Neural progenitor cell (in vitro differentiated cells): ENCODE data around the gene EEF1AKMT3. TPM values are rescaled to one million over a fixed set of nuclear protein-coding genes. Genes with fewer than 3 reads are reported as not detected.

Experiments used
- DNase-seq: peaks from one replicate; pipeline ENCODE4 v3.0.0-alpha.2; 2016; ENCODE audit warnings: low spot score
- H2AFZ ChIP-seq: fragments of 200-600 bp; sonication (generic); replicated peaks from 2 replicates; pipeline ENCODE4 v1.6.1; 2016; ENCODE audit warnings: antibody characterized with exemption
- H3F3A ChIP-seq: fragments of 200-600 bp; sonication (generic); 2 replicates; pipeline ENCODE4 v1.6.1; 2016; ENCODE audit warnings: antibody characterized with exemption, low read depth
- H3K27ac ChIP-seq: fragments of 200-600 bp; sonication (generic); 2 replicates; pipeline ENCODE4 v1.5.1; 2016; ENCODE audit warnings: mild to moderate bottlenecking
- H3K27me3 ChIP-seq: fragments of 200-600 bp; sonication (generic); 2 replicates; pipeline ENCODE4 v1.6.1; 2016; ENCODE audit warnings: mild to moderate bottlenecking, moderate library complexity
- H3K36me3 ChIP-seq: fragments of 200-600 bp; sonication (generic); 2 replicates; pipeline ENCODE4 v1.5.1; 2016
- H3K4me1 ChIP-seq: fragments of 200-600 bp; sonication (generic); 2 replicates; pipeline ENCODE4 v1.6.1; 2016; ENCODE audit warnings: mixed run types
- H3K4me2 ChIP-seq: fragments of 200-600 bp; sonication (generic); 2 replicates; pipeline ENCODE4 v1.6.1; 2016
- H3K4me3 ChIP-seq: fragments of 200-600 bp; sonication (generic); 2 replicates; pipeline ENCODE4 v1.5.1; 2016
- H3K79me2 ChIP-seq: fragments of 200-600 bp; sonication (generic); 2 replicates; pipeline ENCODE4 v1.6.1; 2016; ENCODE audit warnings: low read depth
- H3K9ac ChIP-seq: fragments of 200-600 bp; sonication (generic); 2 replicates; pipeline ENCODE4 v1.6.1; 2016
- H3K9me3 ChIP-seq: fragments of 200-600 bp; sonication (generic); 2 replicates; pipeline ENCODE4 v1.5.1; 2016; ENCODE audit warnings: low read depth
- H4K20me1 ChIP-seq: fragments of 200-600 bp; sonication (generic); 2 replicates; pipeline ENCODE4 v1.6.1; 2016; ENCODE audit warnings: low read depth
- H3K27ac Mint-ChIP-seq: 3 replicates; pipeline ENCODE4 v1.8.0; 2021; ENCODE audit warnings: mixed read lengths
- H3K27me3 Mint-ChIP-seq: 2 replicates; pipeline ENCODE4 v1.8.0; 2022; ENCODE audit warnings: low read depth, mild to moderate bottlenecking, inconsistent platforms, moderate library complexity, mixed read lengths; ENCODE audit not compliant: insufficient read depth
- H3K36me3 Mint-ChIP-seq: 3 replicates; pipeline ENCODE4 v1.8.0; 2021; ENCODE audit warnings: mixed read lengths
- H3K4me1 Mint-ChIP-seq: 3 replicates; pipeline ENCODE4 v1.8.0; 2021; ENCODE audit warnings: mixed read lengths
- H3K4me3 Mint-ChIP-seq: 3 replicates; pipeline ENCODE4 v1.8.0; 2021; ENCODE audit warnings: mild to moderate bottlenecking, moderate library complexity, mixed read lengths
- H3K9me3 Mint-ChIP-seq: 3 replicates; pipeline ENCODE4 v1.8.0; 2020; ENCODE audit warnings: mixed read lengths
- CTCF ChIP-seq: fragments of 200-600 bp; sonication (generic); IDR thresholded peaks from 2 replicates; pipeline ENCODE4 v1.5.1; 2017; ENCODE audit warnings: antibody characterized with exemption, mild to moderate bottlenecking
- EZH2 ChIP-seq: fragments of 200-600 bp; sonication (generic); IDR thresholded peaks from 2 replicates; pipeline ENCODE4 v1.6.1; 2017; ENCODE audit warnings: antibody characterized with exemption, mild to moderate bottlenecking, moderate library complexity
- EZH2phosphoT487 ChIP-seq: fragments of 200-600 bp; sonication (generic); IDR thresholded peaks from 2 replicates; pipeline ENCODE4 v1.6.1; 2017; ENCODE audit warnings: antibody characterized with exemption
- total RNA-seq: library from RNA; depleted of rRNA; stranded (reverse); fragments of >200 nt; gene quantifications from 2 replicates; pipeline ENCODE4 v1.2.3, GENCODE V29; 2015; ENCODE audit warnings: low replicate concordance

EEF1AKMT3 gene
- total RNA-seq, 1 donor from 2014 or later = 2.1 TPM

GRCh38 chr12:57736741-57737466, 35.5 kb upstream of the EEF1AKMT3 start:
- peaks cover 40% of the 10 kb centered on the region for H3K27me3 Mint-ChIP-seq
- H3K9ac ChIP-seq = no peak overlapping the region
- TF ChIP-seq EZH2phosphoT487 = no peak
- TF ChIP-seq CTCF = no peak
- no peak for TF ChIP-seq EZH2
- H3F3A ChIP-seq = peaks cover 32% of the 10 kb centered on the region
- peak overlapping the region; percentile 4 for H3K27ac Mint-ChIP-seq
- no peaks in the 10 kb centered on the region for H3K36me3 ChIP-seq
- no peak overlapping the region for H3K27ac ChIP-seq
- H3K4me1 Mint-ChIP-seq = peaks cover 49% of the 10 kb centered on the region
- H3K4me2 ChIP-seq = peak overlapping the region; percentile 98
- H3K9me3 Mint-ChIP-seq = no peaks in the 10 kb centered on the region
- H3K27me3 ChIP-seq = peaks cover 100% of the 10 kb centered on the region
- H3K36me3 Mint-ChIP-seq = no peaks in the 10 kb centered on the region
- H2AFZ ChIP-seq = no peak overlapping the region
- peak; percentile 33 for DNase-seq
- no peaks in the 10 kb centered on the region for H3K79me2 ChIP-seq
- peak overlapping the region; percentile 80 for H3K4me3 ChIP-seq
- peak overlapping the region; percentile 80 for H3K4me3 Mint-ChIP-seq
- peaks cover 39% of the 10 kb centered on the region for H4K20me1 ChIP-seq
- peaks cover 24% of the 10 kb centered on the region for H3K4me1 ChIP-seq
- H3K9me3 ChIP-seq = no peaks in the 10 kb centered on the region

- Histone ChIP-seq H3K36me3 (no peaks in the 10 kb centered on the region), H2AFZ (no peak overlapping the region), H3K9me3 (no peaks in the 10 kb centered on the region), H3F3A (peaks cover 32% of the 10 kb centered on the region), H3K4me2 (peak overlapping the region; percentile 98), H3K27ac (no peak overlapping the region), H3K79me2 (no peaks in the 10 kb centered on the region), H4K20me1 (peaks cover 39% of the 10 kb centered on the region), H3K9ac (no peak overlapping the region), H3K4me1 (peaks cover 24% of the 10 kb centered on the region), H3K4me3 (peak overlapping the region; percentile 80), H3K27me3 (peaks cover 100% of the 10 kb centered on the region)
- H3K4me3 Mint-ChIP-seq = peak overlapping the region; percentile 80
- H3K27me3 Mint-ChIP-seq = peaks cover 38% of the 10 kb centered on the region
- TF ChIP-seq CTCF (peak; percentile 39), EZH2phosphoT487 (peak; percentile 96), EZH2 (peak; percentile 99)
- H3K4me1 Mint-ChIP-seq = peaks cover 49% of the 10 kb centered on the region
- peak; percentile 80 for DNase-seq
- no peak overlapping the region for H3K27ac Mint-ChIP-seq
- no peaks in the 10 kb centered on the region for H3K36me3 Mint-ChIP-seq
- H3K9me3 Mint-ChIP-seq = no peaks in the 10 kb centered on the region
These were observed 34.6 kb upstream of the EEF1AKMT3 start for GRCh38 chr12:57737467-57738460.

- no peaks in the 10 kb centered on the region for H3K36me3 Mint-ChIP-seq
- no peaks in the 10 kb centered on the region for H3K36me3 ChIP-seq
- no peaks in the 10 kb centered on the region for H3K9me3 ChIP-seq
- H3F3A ChIP-seq = peaks cover 35% of the 10 kb centered on the region
- H3K9me3 Mint-ChIP-seq = no peaks in the 10 kb centered on the region
- H3K4me1 Mint-ChIP-seq = peaks cover 49% of the 10 kb centered on the region
- peak within 1 kb of the TSS; percentile 80 for H3K4me3 ChIP-seq
- no peaks in the 10 kb centered on the region for H3K79me2 ChIP-seq
- TF ChIP-seq CTCF = no peak
- no peak for TF ChIP-seq EZH2
- no peak for TF ChIP-seq EZH2phosphoT487
- peaks cover 100% of the 10 kb centered on the region for H3K27me3 ChIP-seq
- no peak within 1 kb of the TSS for H3K27ac ChIP-seq
- DNase-seq = peak; percentile 80
- no peak within 1 kb of the TSS for H3K9ac ChIP-seq
- H3K4me3 Mint-ChIP-seq = peak within 1 kb of the TSS; percentile 92
- no peak within 1 kb of the TSS for H2AFZ ChIP-seq
- peaks cover 24% of the 10 kb centered on the region for H3K4me1 ChIP-seq
- no peak within 1 kb of the TSS for H3K27ac Mint-ChIP-seq
- H3K27me3 Mint-ChIP-seq = peaks cover 37% of the 10 kb centered on the region
- peak within 1 kb of the TSS; percentile 98 for H3K4me2 ChIP-seq
- peaks cover 39% of the 10 kb centered on the region for H4K20me1 ChIP-seq
These were observed 33.7 kb upstream of the EEF1AKMT3 start, which contains the start of gene AGAP2 for GRCh38 chr12:57738661-57739237. TSS of gene AGAP2 (minus strand) at chr12:57738742. CDS start at chr12:57738246, 496 bp downstream.
